ENCODE results near the gene ADORA1. TPM values are rescaled to one million over a fixed set of nuclear protein-coding genes. Genes with fewer than 3 reads are reported as not detected.

Gene ADORA1
- total and polyA plus RNA-seq, 8 donors = 8.1 to 19.7 (median 15.5) TPM

DNA sequence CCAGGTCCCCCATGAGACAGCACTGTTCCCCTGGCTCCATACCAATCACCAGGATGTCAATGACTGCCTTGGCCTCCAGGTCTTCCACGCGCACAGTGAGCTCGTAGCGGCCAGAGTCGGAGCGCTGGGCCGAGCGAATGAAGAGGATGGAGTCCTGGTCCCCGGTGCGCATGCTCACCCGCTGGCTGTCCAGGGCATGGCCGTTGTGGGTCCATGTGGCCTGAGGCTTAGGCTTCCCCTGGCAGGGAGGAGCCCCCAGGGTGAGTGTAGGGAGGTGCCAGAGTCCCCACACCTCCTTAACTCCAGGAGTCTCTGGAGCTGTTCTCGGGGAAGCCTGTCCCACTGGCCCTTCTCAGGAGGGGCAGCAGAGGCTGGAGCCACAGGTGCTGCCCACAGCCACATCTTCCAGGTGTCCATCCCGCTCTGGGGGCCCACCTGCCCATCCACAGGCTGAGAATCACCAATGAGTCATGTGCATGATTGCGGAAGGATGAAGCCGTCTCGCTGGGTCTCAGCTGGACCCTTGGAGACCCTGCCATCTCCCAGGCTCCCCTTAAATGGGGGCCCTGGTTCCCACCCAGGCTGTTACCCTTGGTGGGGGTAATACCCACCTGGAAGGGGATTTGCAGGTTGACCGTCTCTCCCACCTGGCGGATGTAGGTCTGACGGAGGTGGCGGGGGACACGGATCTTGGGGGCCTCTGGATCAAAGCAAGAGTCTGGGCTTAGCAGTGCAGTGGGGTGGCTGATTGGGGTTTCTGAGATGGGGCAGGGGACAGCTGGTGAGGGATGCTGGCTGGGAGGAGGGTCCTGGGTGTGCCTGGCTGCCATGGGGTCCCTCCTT is 44.0 kb downstream of the ADORA1 start:
- H3K9me3 ChIP-seq = no peaks in the 10 kb centered on the region
- H3K4me1 ChIP-seq = no peaks in the 10 kb centered on the region
- intact Hi-C loops (cut with DNase I) = loop anchor here in 2 of 3 donors (5.0 kb wide), 1 partner anchor 49 kb away; no protein-coding TSS in a partner anchor
- no peaks in the 10 kb centered on the region for H3K27me3 ChIP-seq
- ATAC-seq (no peak), DNase-seq (peak in 2 of 6 donors; percentile 25 to 49), FAIRE-seq (no peak)
- no peak overlapping the region for H3K27ac ChIP-seq
- no peak overlapping the region for H3K4me3 ChIP-seq
- WGBS, 2 donors = 85 to 92% methylated on average over 22 of the region's 22 CpGs
- no peaks in the 10 kb centered on the region for H3K36me3 ChIP-seq
- TF ChIP-seq, protein P1, sequence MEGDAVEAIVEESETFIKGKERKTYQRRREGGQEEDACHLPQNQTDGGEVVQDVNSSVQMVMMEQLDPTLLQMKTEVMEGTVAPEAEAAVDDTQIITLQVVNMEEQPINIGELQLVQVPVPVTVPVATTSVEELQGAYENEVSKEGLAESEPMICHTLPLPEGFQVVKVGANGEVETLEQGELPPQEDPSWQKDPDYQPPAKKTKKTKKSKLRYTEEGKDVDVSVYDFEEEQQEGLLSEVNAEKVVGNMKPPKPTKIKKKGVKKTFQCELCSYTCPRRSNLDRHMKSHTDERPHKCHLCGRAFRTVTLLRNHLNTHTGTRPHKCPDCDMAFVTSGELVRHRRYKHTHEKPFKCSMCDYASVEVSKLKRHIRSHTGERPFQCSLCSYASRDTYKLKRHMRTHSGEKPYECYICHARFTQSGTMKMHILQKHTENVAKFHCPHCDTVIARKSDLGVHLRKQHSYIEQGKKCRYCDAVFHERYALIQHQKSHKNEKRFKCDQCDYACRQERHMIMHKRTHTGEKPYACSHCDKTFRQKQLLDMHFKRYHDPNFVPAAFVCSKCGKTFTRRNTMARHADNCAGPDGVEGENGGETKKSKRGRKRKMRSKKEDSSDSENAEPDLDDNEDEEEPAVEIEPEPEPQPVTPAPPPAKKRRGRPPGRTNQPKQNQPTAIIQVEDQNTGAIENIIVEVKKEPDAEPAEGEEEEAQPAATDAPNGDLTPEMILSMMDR (IDR thresholded peaks at IDR 0.05) = no peak

DNA sequence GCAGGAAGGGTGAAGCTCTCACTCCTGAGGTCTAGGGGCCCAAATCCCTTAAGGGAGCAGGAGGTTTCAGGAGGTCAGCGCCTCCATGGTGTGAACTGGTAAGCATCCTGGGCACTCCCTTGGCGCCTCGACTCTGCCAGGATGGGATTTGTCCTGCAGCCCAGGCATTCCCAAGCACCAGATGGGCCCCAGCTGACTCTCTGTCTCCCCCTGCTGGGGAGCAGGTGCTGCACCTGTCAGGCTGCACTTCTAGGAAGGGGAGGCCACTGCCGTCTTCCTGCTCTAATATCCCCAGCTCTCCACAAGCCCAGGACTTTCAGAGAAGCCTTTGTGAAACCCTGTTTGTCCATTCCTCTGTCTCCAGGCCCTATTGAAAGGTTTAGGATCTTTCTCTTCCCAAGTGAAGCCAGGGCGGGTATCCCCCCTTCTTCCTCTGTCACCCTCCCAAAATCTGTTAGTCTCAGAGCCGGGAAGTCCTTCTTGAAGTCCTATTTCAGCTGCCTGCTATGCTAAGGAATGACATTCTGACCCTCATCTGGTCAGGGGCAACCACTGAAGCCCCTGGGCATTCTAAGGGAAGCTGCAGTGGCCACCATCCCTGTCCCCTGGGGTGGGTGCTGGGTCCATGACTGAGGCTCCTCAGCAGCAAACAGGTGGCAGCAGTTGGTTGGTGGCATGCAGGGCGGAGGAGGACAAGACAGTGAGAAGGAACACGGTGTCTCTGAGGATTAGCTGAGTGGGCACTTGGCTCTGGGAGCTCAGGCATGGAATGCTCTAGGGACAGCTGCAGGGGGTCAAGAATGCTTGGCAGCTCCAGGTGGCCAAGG is 44.9 kb downstream of the ADORA1 start:
- FAIRE-seq (no peak), DNase-seq (peak; percentile 53 to 91 (median 81)), ATAC-seq (peak; percentile 77 to 89 (median 83))
- Histone ChIP-seq H3K4me1 (no peaks in the 10 kb centered on the region), H3K36me3 (no peaks in the 10 kb centered on the region), H3K9me3 (no peaks in the 10 kb centered on the region), H3K27ac (no peak overlapping the region), H3K27me3 (no peaks in the 10 kb centered on the region), H3K4me3 (no peak overlapping the region)
- WGBS, 2 donors = 30 to 43% methylated on average over 8 of the region's 8 CpGs
- TF ChIP-seq, protein P1 (IDR thresholded peaks at IDR 0.05) = peak; percentile 85 to 95 (median 89)
- intact Hi-C loops (cut with DNase I) = loop anchor here in 2 of 3 donors (5.0 kb wide), 1 partner anchor 50 kb away; no protein-coding TSS in a partner anchor

DNA sequence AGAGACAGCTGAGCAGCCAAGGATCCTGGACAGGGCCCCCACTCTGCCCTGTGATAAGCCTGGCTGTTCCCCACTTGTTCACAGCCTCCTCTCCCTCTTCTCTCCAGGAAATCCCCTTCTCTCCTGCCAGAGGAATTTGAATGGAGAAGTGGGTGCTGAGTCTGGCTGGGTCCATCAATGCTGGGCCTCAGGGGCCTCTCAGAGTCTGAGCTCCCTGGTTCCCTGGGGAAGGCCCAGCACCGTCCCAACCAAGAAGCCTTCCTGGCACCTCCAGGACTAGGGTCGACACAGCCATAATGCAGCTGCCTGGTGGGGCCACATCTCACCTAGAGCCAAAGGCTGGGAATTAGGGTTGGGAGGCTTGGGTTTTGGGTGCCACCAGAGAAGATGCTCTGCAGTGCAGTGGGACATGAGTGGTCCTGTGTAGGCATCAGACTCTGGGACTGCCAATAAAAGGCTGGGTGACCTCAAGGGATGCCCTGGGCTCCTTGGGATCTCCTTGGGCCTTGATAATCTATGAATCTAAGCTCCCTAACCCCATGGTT is 45.6 kb downstream of the ADORA1 start:
- FAIRE-seq = no peak
- Histone ChIP-seq H3K27ac (no peak overlapping the region), H3K4me1 (no peaks in the 10 kb centered on the region), H3K36me3 (no peaks in the 10 kb centered on the region), H3K9me3 (no peaks in the 10 kb centered on the region), H3K4me3 (no peak overlapping the region), H3K27me3 (no peaks in the 10 kb centered on the region)
- DNase-seq = peak in 1 of 6 donors; percentile 37
- WGBS, 2 donors = 59 to 84% methylated on average over 2 of the region's 2 CpGs
- TF ChIP-seq, protein P1 (IDR thresholded peaks at IDR 0.05) = no peak
- peak in 2 of 4 donors; percentile 8 to 28 for ATAC-seq
- intact Hi-C loops (cut with DNase I) = loop anchor here in 2 of 3 donors (5.0 kb wide), 1 partner anchor 51 kb away; no protein-coding TSS in a partner anchor

DNA sequence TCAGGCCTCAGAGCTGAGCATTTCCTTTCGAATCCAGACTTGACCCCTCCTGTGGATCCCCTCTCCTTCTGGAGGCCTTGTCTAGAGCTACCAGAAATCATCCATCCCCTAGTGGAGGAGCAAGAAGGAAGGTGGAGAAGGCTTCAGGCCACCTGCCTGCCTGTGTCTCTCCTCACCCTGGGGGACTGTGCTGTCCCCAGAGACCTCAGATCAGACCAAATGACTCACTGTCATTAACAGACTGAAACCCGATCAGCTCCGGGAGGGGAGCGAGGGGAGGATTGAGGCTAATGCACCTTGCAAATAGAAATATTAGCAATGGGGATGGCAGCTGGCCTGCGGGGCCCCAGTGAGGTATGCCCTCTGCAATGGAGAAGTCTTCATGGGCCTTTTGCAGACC is 46.0 kb downstream of the ADORA1 start:
- Histone ChIP-seq H3K27me3 (no peaks in the 10 kb centered on the region), H3K4me1 (no peaks in the 10 kb centered on the region), H3K36me3 (no peaks in the 10 kb centered on the region), H3K4me3 (no peak overlapping the region), H3K27ac (no peak overlapping the region), H3K9me3 (no peaks in the 10 kb centered on the region)
- peak in 1 of 6 donors; percentile 22 for DNase-seq
- peak in 1 of 4 donors; percentile 20 for ATAC-seq
- TF ChIP-seq, protein P1 (IDR thresholded peaks at IDR 0.05) = no peak
- FAIRE-seq = no peak
- intact Hi-C loops (cut with DNase I) = loop anchor here in 2 of 3 donors (5.0 kb wide), 1 partner anchor 51 kb away; no protein-coding TSS in a partner anchor
- WGBS, 2 donors = 60 to 62% methylated on average over 5 of the region's 5 CpGs

Data from pancreas (tissue), 10 donors.